HUES48 (cell line): ENCODE measurements around the gene NADK2.

Experiments
- H3K27ac ChIP-seq: one replicate; pipeline ENCODE4 v1.7.0; 2013; ENCODE audit warnings: low read depth, low read length, inconsistent platforms
- H3K27me3 ChIP-seq: 2 replicates; pipeline ENCODE4 v1.6.1; 2013; ENCODE audit warnings: mild to moderate bottlenecking, low read length; ENCODE audit not compliant: control insufficient read depth, insufficient read depth
- H3K36me3 ChIP-seq: 2 replicates; pipeline ENCODE4 v1.6.1; 2013; ENCODE audit warnings: low read length; ENCODE audit not compliant: control insufficient read depth, insufficient read depth
- H3K4me1 ChIP-seq: 2 replicates; pipeline ENCODE4 v1.6.1; 2013; ENCODE audit warnings: mild to moderate bottlenecking, low read length; ENCODE audit not compliant: control insufficient read depth, insufficient read depth
- H3K4me3 ChIP-seq: 2 replicates; pipeline ENCODE4 v1.5.1; 2013; ENCODE audit warnings: mild to moderate bottlenecking, low read depth, low read length
- H3K9ac ChIP-seq: 2 replicates; pipeline ENCODE4 v1.6.1; 2013; ENCODE audit warnings: mild to moderate bottlenecking, low read depth, low read length, moderate library complexity
- H3K9me3 ChIP-seq: 2 replicates; pipeline ENCODE4 v1.6.1; 2013; ENCODE audit warnings: low read length; ENCODE audit not compliant: control insufficient read depth, insufficient read depth

The NADK2 gene

DNA sequence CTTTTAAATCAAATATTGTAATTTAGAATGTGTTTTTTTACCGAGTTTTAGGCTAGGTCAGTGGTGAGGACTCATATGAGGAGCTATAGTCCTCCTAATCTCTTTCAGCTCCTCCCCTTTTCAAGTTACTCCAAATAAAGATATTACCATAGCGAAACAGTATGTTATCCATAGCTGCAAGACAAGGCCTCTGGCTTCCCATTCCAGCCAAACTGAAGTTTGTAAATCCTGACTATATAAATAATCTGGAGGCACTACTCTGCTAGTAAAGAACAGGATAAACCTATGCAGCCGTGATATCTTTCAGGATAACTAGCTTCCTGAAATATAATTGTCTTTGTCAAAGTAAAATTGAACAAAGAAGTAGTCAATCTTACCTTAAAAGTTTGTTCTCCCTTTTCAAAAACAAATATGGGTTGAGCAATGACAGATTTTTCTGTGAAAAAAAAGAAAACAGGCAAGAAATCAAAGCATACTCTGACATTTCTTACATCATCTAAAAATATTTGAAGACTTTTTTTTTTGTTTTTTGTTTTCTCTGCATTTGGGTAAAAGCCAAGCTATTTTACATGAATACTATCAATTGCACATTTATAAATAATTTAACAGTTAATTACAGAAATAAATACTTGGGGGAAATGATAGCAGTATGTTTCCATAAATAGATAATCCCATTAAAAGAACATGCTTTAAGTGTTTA lies 29.3 kb upstream of the NADK2 start:
- H3K27ac ChIP-seq, result no peak overlapping the region
- no peaks in the 10 kb centered on the region for H3K27me3 ChIP-seq
- peaks cover 9% of the 10 kb centered on the region; the same call in 1 of the 2 replicates for H3K4me1 ChIP-seq
- H3K9ac ChIP-seq, result no peak overlapping the region
- H3K4me3 ChIP-seq, result no peak overlapping the region
- no peaks in the 10 kb centered on the region for H3K9me3 ChIP-seq
- no peaks in the 10 kb centered on the region for H3K36me3 ChIP-seq

DNA sequence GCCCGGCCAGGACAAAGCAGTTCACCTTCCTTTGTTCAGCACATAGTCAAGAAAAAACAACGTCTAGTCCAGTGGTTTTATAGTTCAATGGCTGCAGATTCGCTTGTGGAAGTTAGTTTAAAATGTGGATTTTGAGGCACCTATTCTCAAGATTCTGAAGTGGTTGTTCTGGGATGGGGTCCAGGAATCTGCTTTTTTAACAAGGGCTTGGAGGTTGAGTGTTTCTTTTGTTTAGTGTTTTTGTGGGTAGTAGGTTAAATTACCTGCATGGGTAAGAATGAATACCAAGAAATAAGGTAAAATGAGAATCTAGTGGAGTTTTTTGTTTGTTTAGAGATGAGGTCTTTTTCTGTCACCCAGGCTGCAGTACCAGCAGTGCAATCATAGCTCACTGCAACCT lies 28.4 kb upstream of the NADK2 start:
- H3K27me3 ChIP-seq, result no peaks in the 10 kb centered on the region
- H3K4me1 ChIP-seq, result peaks cover 9% of the 10 kb centered on the region; the same call in 1 of the 2 replicates
- no peaks in the 10 kb centered on the region for H3K9me3 ChIP-seq
- no peak overlapping the region for H3K27ac ChIP-seq
- H3K36me3 ChIP-seq, result no peaks in the 10 kb centered on the region
- H3K4me3 ChIP-seq, result no peak overlapping the region
- H3K9ac ChIP-seq, result no peak overlapping the region

DNA sequence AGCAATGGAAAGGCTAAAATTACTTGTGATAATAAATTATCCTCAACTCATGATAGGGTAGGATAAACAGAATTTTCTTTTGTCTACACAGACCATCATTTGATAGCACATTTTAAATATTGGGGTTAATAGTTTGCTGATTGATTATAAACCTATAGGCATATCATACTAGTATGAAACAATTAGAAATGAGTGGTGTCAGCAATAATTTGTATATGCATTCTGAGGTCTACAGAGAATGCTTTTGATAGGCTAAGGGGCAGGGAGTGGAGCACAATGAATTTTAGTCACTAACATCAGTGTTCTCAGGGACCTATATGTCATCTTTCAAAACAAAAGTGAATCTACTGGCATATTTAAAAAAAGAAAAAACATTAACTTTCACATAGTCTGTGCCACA lies 27.8 kb upstream of the NADK2 start:
- no peaks in the 10 kb centered on the region for H3K9me3 ChIP-seq
- no peak overlapping the region for H3K9ac ChIP-seq
- no peak overlapping the region for H3K4me3 ChIP-seq

DNA sequence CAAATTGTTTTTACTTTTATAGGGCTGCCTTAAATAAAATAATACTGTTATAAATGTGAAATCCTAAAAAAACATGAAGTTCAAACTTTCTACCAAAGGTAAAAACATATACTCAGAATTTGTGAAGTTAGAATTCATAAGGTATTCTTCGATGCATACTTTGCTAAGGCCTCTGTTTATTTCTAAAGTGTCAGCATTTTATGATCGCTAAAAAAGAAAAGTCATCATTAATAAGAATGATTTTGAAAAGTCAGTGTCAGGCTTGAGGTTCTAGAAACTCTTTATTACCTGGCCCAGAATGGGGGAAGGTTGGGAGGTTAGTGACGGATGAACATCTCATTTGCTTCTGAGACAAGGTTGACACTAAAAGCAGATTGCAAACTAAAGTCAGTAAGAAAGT lies 26.2 kb upstream of the NADK2 start:
- no peaks in the 10 kb centered on the region for H3K36me3 ChIP-seq
- no peaks in the 10 kb centered on the region for H3K27me3 ChIP-seq
- no peak overlapping the region for H3K27ac ChIP-seq
- no peak overlapping the region for H3K4me3 ChIP-seq
- no peaks in the 10 kb centered on the region for H3K4me1 ChIP-seq
- no peak overlapping the region for H3K9ac ChIP-seq
- no peaks in the 10 kb centered on the region for H3K9me3 ChIP-seq

More for the DNA sequence above, 27.8 kb upstream of the NADK2 start:
- peaks cover 5% of the 10 kb centered on the region; the same call in 1 of the 2 replicates for H3K4me1 ChIP-seq
- no peaks in the 10 kb centered on the region for H3K36me3 ChIP-seq
- no peak overlapping the region for H3K27ac ChIP-seq
- no peaks in the 10 kb centered on the region for H3K27me3 ChIP-seq

DNA sequence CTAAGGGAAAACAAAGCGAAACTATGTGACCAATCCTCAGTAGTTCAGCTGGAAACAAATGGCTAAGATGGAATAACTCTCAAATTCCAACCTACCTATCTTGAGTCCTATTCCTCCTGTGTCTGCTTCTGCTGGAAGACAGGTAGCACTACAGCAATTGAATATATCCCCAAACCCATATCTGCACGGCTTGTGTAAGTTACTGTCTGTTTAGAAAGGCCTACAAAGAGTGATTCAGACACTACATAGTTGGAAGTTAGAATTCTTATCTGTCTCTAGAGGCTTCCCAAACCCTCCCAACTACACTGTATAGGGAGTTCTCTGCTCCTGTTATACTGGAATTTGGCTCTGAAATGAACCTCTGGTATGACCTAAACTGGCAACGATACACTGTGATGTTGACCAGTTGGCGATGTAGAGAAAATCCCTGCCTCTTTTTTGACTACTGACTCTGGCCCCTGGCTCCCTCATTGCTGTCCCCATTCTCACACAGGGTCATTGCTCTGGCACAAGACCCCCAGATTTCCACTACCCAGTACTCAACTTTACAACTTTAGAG lies 22.6 kb upstream of the NADK2 start:
- Histone ChIP-seq H3K27ac (no peak overlapping the region), H3K9ac (no peak overlapping the region), H3K4me1 (no peaks in the 10 kb centered on the region), H3K27me3 (no peaks in the 10 kb centered on the region), H3K36me3 (no peaks in the 10 kb centered on the region), H3K9me3 (no peaks in the 10 kb centered on the region), H3K4me3 (no peak overlapping the region)

DNA sequence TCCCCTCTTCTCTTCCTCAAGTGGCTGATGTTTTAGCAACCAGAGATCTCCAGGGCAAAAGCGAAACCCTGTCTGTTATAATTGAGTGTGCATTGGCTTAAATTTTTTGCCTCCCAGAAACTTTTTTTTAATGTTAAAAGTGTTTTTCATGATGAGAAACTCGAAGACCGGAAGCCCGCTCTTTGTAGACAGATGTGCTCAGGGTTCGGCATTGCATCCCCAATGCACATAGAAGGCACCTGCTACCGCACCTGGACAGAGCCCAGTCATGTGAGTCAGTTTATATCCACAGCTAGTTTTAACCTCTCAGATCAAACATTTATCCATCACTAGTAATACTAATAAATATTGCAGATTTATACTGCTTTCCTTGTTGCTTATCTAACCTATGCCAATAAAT lies 19.5 kb upstream of the NADK2 start:
- Histone ChIP-seq H3K9me3 (no peaks in the 10 kb centered on the region), H3K27ac (no peak overlapping the region), H3K9ac (no peak overlapping the region), H3K27me3 (no peaks in the 10 kb centered on the region), H3K4me3 (no peak overlapping the region), H3K36me3 (no peaks in the 10 kb centered on the region), H3K4me1 (no peaks in the 10 kb centered on the region)

DNA sequence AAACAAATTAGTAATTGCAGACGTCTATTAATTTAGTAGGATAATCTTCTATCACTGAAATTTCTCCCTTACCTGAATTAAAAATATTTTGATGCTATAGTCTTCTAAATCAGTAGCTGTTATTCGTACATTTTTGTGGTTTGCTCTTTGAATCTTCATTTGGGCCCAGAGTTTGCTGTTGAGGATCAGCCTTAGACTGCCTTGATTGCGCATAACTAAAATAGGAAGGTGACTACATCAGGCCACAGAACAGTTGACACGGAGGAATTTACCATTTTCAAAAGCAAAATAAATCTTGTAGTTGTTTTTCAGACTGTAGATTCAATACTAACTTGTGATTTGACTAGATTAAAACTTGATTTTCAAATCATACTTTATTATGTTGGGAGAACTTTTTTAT lies 11.8 kb upstream of the NADK2 start:
- Histone ChIP-seq H3K9me3 (no peaks in the 10 kb centered on the region), H3K36me3 (no peaks in the 10 kb centered on the region), H3K27ac (no peak overlapping the region), H3K27me3 (no peaks in the 10 kb centered on the region), H3K9ac (no peak overlapping the region), H3K4me1 (no peaks in the 10 kb centered on the region), H3K4me3 (no peak overlapping the region)

DNA sequence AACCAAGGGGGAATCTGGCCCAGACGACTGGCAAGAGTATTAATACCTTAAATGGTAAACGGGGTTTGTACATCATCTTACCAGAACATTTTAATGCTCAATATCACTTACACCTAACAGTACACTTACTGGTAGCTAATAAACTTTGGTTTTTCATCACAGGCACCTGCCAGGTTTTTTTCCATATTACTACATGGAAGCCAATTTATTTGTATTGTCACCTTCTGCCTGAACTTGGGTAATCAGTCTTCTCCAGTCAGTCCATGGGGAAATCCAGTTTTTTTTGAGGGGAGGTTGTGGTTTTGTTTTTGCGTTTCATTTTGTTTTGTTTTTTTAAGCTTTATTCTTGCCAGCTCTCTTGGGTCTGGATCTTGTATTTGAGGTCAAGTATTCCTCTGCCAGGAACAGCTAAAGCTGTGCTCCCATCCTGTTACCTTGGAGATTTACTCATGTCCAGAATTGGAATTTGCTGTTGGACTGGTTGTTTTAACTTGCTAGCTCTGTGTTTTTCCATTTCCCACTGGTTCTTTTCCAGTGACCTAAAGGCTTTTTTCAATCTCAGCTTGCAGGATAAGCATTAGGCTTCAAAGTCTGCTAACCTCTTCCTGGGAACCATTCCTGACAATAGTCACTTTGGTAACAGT lies 11.1 kb upstream of the NADK2 start:
- Histone ChIP-seq H3K36me3 (no peaks in the 10 kb centered on the region), H3K4me1 (no peaks in the 10 kb centered on the region), H3K27ac (no peak overlapping the region), H3K27me3 (no peaks in the 10 kb centered on the region), H3K9ac (no peak overlapping the region), H3K4me3 (no peak overlapping the region), H3K9me3 (no peaks in the 10 kb centered on the region)

DNA sequence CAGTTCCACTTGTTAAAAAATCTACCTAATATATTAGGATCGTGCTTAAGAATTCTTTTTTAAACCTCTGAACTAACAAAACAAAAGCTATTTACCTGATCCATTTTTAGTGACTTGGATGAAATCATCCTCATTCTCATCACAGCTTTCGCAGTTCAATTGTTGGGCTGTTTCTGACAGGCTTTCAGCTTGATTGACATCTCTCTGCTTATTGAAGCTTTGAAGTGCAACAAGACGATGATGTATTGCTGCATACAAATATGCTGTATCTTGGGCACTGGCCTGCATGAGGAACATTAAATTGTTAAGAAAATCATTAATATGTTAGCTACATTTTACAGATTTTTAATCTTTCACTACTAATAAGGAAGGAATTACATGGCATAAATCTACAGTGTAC lies 9.5 kb upstream of the NADK2 start:
- H3K4me3 ChIP-seq, result no peak overlapping the region
- no peaks in the 10 kb centered on the region for H3K27me3 ChIP-seq
- H3K9me3 ChIP-seq, result no peaks in the 10 kb centered on the region
- no peak overlapping the region for H3K9ac ChIP-seq
- H3K4me1 ChIP-seq, result no peaks in the 10 kb centered on the region
- no peaks in the 10 kb centered on the region for H3K36me3 ChIP-seq
- no peak overlapping the region for H3K27ac ChIP-seq

DNA sequence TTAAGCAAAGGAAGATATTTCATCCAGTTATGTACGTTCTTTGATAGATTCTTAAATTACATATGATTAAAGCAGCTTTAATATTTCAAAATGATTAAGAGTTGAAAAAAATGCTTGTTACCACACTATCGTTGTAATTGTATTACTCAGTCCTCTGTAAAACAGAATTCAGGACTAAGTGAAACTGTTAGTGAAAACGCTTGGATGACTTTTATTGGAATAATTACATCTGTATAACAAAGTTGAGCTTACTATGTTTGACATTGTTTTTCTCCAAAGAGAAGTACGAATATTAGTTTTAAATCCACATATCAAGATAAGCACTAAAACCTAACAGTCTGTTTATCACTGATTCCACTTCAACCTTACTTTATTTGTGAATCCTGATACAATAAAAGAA lies 8.7 kb upstream of the NADK2 start:
- Histone ChIP-seq H3K4me3 (no peak overlapping the region), H3K9ac (no peak overlapping the region), H3K36me3 (no peaks in the 10 kb centered on the region), H3K9me3 (no peaks in the 10 kb centered on the region), H3K27me3 (no peaks in the 10 kb centered on the region), H3K4me1 (no peaks in the 10 kb centered on the region), H3K27ac (no peak overlapping the region)

DNA sequence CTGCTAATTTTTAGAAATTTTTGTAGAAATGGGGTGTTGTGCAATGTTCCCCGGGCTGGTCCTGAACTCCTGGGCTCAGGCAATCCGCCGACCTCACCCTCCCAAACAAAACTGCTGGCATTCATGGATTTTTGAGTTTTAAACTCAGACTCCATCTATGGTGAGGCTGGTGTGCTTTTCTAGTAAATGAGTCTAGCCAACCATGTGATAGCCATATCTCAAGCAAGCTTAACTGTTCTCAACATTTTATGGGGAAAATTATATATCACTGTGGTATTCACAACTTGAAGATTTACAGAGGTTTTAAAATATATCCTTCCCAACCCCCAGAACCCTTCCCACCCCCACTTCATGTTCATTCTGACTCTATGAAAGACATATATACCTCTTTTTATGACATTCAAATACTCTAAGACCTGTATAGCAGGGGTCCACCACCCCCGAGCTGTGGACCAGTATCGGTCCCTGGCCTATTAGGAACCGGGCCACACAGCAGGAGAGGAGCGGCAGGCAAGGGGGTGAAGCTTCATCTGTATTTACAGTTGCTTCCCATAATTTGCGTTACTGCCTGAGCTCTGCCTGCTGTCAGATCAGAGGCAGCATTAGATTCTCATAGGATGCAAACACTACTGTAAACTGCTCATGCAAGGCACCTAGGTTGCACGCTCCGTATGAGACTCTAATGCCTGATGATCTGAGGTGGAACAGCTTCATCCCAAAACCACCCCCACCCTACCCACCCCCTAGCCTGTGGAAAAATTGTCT lies 4.5 kb upstream of the NADK2 start:
- Histone ChIP-seq H3K36me3 (no peaks in the 10 kb centered on the region), H3K9me3 (peaks cover 4% of the 10 kb centered on the region; the same call in 1 of the 2 replicates), H3K4me1 (no peaks in the 10 kb centered on the region), H3K4me3 (no peak overlapping the region), H3K27ac (no peak overlapping the region), H3K27me3 (peaks cover 12% of the 10 kb centered on the region), H3K9ac (no peak overlapping the region)
